ENCODE data around the gene ATP2C2. TPM values are rescaled to one million over a fixed set of nuclear protein-coding genes. Genes with fewer than 3 reads are reported as not detected.

ATP2C2 gene
- total RNA-seq, 1 experiment from 2014 or later: 4.0 TPM

DNA sequence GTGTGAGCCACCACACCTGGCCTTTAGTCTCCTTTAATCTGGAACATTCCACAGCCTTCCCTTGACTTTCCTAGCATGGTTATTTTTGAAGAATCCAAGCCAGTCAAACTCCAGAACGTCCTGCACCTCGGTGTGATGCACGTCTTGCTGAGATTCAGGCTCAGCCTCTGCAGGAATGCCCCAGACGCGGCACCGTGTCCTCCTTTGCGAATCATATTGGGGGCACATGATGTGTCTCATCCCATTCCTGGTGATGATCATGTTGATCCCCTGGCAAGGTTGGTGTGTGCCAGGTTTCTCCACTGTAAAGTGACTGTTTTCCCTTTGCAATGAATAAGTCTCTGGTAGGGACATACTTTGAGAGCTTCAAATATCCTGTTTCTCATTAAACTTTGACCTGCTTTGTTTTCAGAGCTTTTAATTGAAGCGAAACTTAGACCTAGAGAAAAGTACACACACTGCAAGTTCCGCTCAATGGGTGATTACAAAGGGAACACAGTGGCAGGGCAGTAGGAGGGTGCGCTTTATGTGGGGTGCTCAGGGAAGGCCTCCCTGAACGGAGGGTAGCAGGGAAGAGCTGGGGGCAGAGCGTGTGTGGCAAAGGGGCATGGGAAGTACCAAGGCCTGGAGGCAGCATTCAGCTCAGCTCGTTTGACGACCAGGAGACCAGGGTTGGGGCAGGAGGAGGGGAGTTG, 9.6 kb upstream of the ATP2C2 start:
- no peak overlapping the region for H2BK15ac ChIP-seq (ENCODE audit: low read depth, low read length)
- H2BK20ac ChIP-seq (ENCODE audit: low read depth, low read length, poor library complexity, severe bottlenecking): no peak overlapping the region
- Mint-ChIP-seq H3K4me3 (no peak overlapping the region), H3K4me1 (peaks cover 27 to 44% of the 10 kb centered on the region in 2 experiments), H3K9me3 (no peaks in the 10 kb centered on the region; a peak in 1 of 5 replicates), H3K27ac (no peak overlapping the region), H3K36me3 (ENCODE audit: insufficient read depth in 1 of 3, low read depth in 3 of 3) (no peaks in the 10 kb centered on the region), H3K27me3 (ENCODE audit: low read depth) (peaks cover 3% of the 10 kb centered on the region)
- no CpG with 5 or more reads among the region's 14 CpGs for WGBS (ENCODE audit: extremely low coverage, insufficient read length, low lambda C conversion rate)
- TF ChIP-seq CTCF (conservative IDR thresholded peaks at IDR 0.05): no peak
- H3K4ac ChIP-seq (ENCODE audit: low read depth, low read length): no peak overlapping the region
- H4K5ac ChIP-seq (ENCODE audit: insufficient read length, low read depth, low read length): no peak overlapping the region
- H2BK120ac ChIP-seq (ENCODE audit: low read depth, low read length, poor library complexity, severe bottlenecking): no peak overlapping the region
- no peak overlapping the region for H2BK5ac ChIP-seq (ENCODE audit: insufficient read length, low read length)
- no peaks in the 10 kb centered on the region for H3K27me3 ChIP-seq (ENCODE audit: insufficient read depth, low read length)
- H2AFZ ChIP-seq (ENCODE audit: low read length): no peak overlapping the region
- DNase-seq: no peak
- no peaks in the 10 kb centered on the region for H4K20me1 ChIP-seq (ENCODE audit: control insufficient read depth, insufficient read depth, insufficient read length)
- no peak overlapping the region for H4K8ac ChIP-seq (replicated peaks; ENCODE audit: insufficient read length, low read depth, low read length)
- H3K27ac ChIP-seq (ENCODE audit: insufficient read length, low read depth, low read length): no peak overlapping the region
- H3K23me2 ChIP-seq (ENCODE audit: insufficient read length, low read depth, low read length, poor library complexity, severe bottlenecking): no peaks in the 10 kb centered on the region
- no peaks in the 10 kb centered on the region for H3K9me3 ChIP-seq (ENCODE audit: control insufficient read depth, low read depth, low read length)
- H2AK5ac ChIP-seq (ENCODE audit: insufficient read length, low read length): no peak overlapping the region
- H2BK12ac ChIP-seq (ENCODE audit: insufficient read length, low read depth, low read length): no peak overlapping the region
- no peaks in the 10 kb centered on the region for H3K79me1 ChIP-seq (ENCODE audit: insufficient read depth, low read depth, low read length, poor library complexity, severe bottlenecking)
- no peak overlapping the region for H4K91ac ChIP-seq (ENCODE audit: insufficient read length, low read depth, low read length)
- no peak overlapping the region for H3K56ac ChIP-seq (ENCODE audit: insufficient read length, low read depth, low read length)
- H3K23ac ChIP-seq (ENCODE audit: insufficient read length, low read depth, low read length): no peak overlapping the region
- H3K79me2 ChIP-seq (ENCODE audit: insufficient read depth, low read length): no peaks in the 10 kb centered on the region
- H3K14ac ChIP-seq (ENCODE audit: insufficient read depth, low read length): no peak overlapping the region
- H3K9ac ChIP-seq (ENCODE audit: extremely low read depth, insufficient read length, low read length): no peak overlapping the region
- no peak overlapping the region for H3K4me2 ChIP-seq (ENCODE audit: insufficient read depth, insufficient read length, low read length)
- H3T11ph ChIP-seq (ENCODE audit: low read length): no peak overlapping the region
- H3K18ac ChIP-seq (ENCODE audit: insufficient read length, low read depth, low read length): no peak overlapping the region
- no peaks in the 10 kb centered on the region; the same call in 1 of the 2 replicates for H3K4me1 ChIP-seq (ENCODE audit: insufficient read depth, low read length)

All from H9 (cell line).